DMS 273 (cell line): Measurements from ENCODE around the gene EFNA2.

Source experiments
- DNase-seq: peaks from one replicate; lab custom pipeline; 2025; ENCODE audit not compliant: unreplicated experiment; lab: John Stamatoyannopoulos, UW

EFNA2 gene

GRCh38 chr19:1283207-1283916, 2.3 kb upstream of the EFNA2 start:
- DNase-seq, result no peak

GRCh38 chr19:1283917-1284292, 1.8 kb upstream of the EFNA2 start:
- no peak for DNase-seq

GRCh38 chr19:1284293-1284978, 1.2 kb upstream of the EFNA2 start:
- no peak for DNase-seq

- DNase-seq, result peak; percentile 56
Observed at GRCh38 chr19:1284979-1285736, 515 bp upstream of the EFNA2 start.

GRCh38 chr19:1286487-1287353, 1.0 kb downstream of the EFNA2 start:
- DNase-seq, result no peak

GRCh38 chr19:1287354-1288225, 1.9 kb downstream of the EFNA2 start:
- DNase-seq, result peak; percentile 53

GRCh38 chr19:1288226-1288612, 2.5 kb downstream of the EFNA2 start:
- DNase-seq, result no peak

- DNase-seq, result no peak
Observed at GRCh38 chr19:1288833-1289685, 3.4 kb downstream of the EFNA2 start.

- DNase-seq, result no peak
Observed at GRCh38 chr19:1289686-1290025, 4.0 kb downstream of the EFNA2 start.

GRCh38 chr19:1290196-1290702, 4.6 kb downstream of the EFNA2 start:
- DNase-seq, result no peak

- DNase-seq, result no peak
Observed at GRCh38 chr19:1290703-1291651, 5.3 kb downstream of the EFNA2 start.

GRCh38 chr19:1291761-1292418, 6.2 kb downstream of the EFNA2 start:
- DNase-seq, result peak; percentile 58

- no peak for DNase-seq
Observed at GRCh38 chr19:1292419-1293151, 6.9 kb downstream of the EFNA2 start.

GRCh38 chr19:1293782-1294604, 8.3 kb downstream of the EFNA2 start:
- no peak for DNase-seq

- no peak for DNase-seq
Observed at GRCh38 chr19:1294688-1295087, 9.0 kb downstream of the EFNA2 start.
